Immature natural killer cell (primary cell): ENCODE measurements around the gene RSPH10B2. TPM values are rescaled to one million over a fixed set of nuclear protein-coding genes. Genes with fewer than 3 reads are reported as not detected.
"Not testable (repeated sequence)": the region's sequence is repeated elsewhere in the genome, so short reads cannot be mapped to it uniquely, and the experiment has no call there.

Experiments
- DNase-seq, 3 donors: peaks; one replicate each; pipeline ENCODE4 v3.0.0; 2022; ENCODE audit warnings: mixed read lengths in 1 of 3
- H3K27ac Mint-ChIP-seq, 6 donors: one replicate each; pipeline ENCODE4 v1.8.0; 2020; ENCODE audit warnings: mixed read lengths in 6 of 6, mild to moderate bottlenecking in 5 of 6, inconsistent platforms in 4 of 6, moderate library complexity in 3 of 6
- H3K27me3 Mint-ChIP-seq, 3 donors: one replicate each; pipeline ENCODE4 v1.8.0; 2020 to 2021; ENCODE audit warnings: low read depth in 3 of 3, mild to moderate bottlenecking in 3 of 3, mixed read lengths in 3 of 3, moderate library complexity in 3 of 3, inconsistent platforms in 1 of 3
- H3K36me3 Mint-ChIP-seq, 3 donors: one replicate each; pipeline ENCODE4 v1.8.0; 2020; ENCODE audit warnings: mixed read lengths in 3 of 3, inconsistent platforms in 2 of 3, mild to moderate bottlenecking in 2 of 3
- H3K4me1 Mint-ChIP-seq, 2 donors: one replicate each; pipeline ENCODE4 v1.8.0; 2020; ENCODE audit warnings: inconsistent platforms in 2 of 2, mild to moderate bottlenecking in 2 of 2, mixed read lengths in 2 of 2, moderate library complexity in 1 of 2
- H3K4me3 Mint-ChIP-seq, 5 donors: one replicate each; pipeline ENCODE4 v1.8.0; 2020; ENCODE audit warnings: mild to moderate bottlenecking in 5 of 5, mixed read lengths in 5 of 5, inconsistent platforms in 3 of 5, moderate library complexity in 3 of 5
- H3K9me3 Mint-ChIP-seq, 6 donors: one replicate each; pipeline ENCODE4 v1.8.0; 2020; ENCODE audit warnings: mild to moderate bottlenecking in 6 of 6, mixed read lengths in 6 of 6, inconsistent platforms in 4 of 6, moderate library complexity in 3 of 6
- polyA plus RNA-seq, 3 donors: library from polyadenylated mRNA; unstranded; fragments of 300-500 nt; fragmentation: Illumina TruSeq; gene quantifications; one replicate each; pipeline ENCODE4 v1.2.3, GENCODE V29; 2021

Gene RSPH10B2
- polyA plus RNA-seq, 3 donors from 2014 or later: not detected

DNA sequence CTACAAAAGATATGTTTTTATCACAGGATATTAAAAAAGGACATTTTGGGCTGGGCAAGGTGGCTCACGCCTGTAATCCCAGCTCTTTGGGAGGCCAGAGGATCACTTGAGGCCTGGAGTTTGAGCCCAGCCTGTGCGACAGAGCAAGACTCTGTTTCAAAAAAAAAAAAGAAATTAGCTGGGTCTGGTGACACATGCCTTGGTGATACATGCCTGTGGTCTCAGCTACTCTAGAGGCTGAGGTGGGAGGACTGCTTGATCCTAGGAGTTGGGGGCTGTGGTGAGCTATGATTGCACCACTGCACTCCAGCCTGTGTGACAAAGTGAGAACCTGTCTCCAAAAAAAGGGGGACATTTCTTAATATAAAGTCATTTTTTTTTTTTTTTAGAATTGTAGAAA lies 46.4 kb downstream of the RSPH10B2 start:
- not testable (repeated sequence) for H3K9me3 Mint-ChIP-seq, H3K4me1 Mint-ChIP-seq, DNase-seq, H3K27me3 Mint-ChIP-seq, H3K4me3 Mint-ChIP-seq, H3K27ac Mint-ChIP-seq, H3K36me3 Mint-ChIP-seq

DNA sequence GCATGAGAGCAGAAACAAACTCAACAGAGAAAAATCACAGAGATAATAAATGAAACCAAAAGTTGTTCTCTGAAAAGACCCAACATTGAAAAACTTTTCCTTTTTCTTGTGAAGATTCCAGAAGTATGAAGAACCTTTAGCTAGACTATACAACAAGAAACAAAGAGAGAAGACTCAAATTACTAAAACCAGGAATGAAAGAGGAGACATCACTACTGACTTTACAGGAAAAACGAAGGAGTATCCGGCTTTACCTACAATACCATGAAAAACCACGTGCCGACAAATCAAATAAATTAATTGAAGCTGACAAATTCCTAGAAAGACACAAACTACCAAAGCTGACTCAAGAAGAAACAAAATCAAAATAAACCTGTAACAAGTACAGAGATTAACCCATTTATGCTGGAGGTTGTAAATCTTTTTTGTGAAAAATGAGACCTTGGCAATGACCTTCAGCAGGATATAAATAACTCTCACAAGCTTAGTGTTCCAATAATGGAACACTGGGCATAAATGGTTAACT lies 53.6 kb downstream of the RSPH10B2 start:
- not testable (repeated sequence) for H3K27me3 Mint-ChIP-seq, H3K4me3 Mint-ChIP-seq, H3K4me1 Mint-ChIP-seq, DNase-seq, H3K27ac Mint-ChIP-seq, H3K9me3 Mint-ChIP-seq, H3K36me3 Mint-ChIP-seq

DNA sequence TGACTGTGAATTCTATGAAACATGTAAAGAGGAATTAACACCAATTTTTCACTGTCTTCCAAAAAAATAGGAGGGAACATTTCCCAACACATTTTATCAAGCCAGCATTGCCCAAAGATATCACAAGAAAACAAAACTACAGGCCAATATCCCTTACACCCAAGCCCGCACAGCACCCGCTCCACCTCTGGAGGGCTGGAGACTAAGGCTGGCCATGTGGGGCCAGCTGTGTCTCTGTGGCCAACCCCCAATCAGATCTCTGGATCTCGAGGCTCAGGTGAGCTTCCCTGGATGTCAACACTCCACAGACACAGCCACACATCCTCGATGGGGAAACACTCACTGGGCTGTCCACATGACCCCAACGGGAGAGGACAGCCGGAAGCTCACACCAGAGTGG lies 54.1 kb downstream of the RSPH10B2 start:
- not testable (repeated sequence) for DNase-seq, H3K36me3 Mint-ChIP-seq, H3K9me3 Mint-ChIP-seq, H3K4me1 Mint-ChIP-seq, H3K27ac Mint-ChIP-seq, H3K4me3 Mint-ChIP-seq, H3K27me3 Mint-ChIP-seq

DNA sequence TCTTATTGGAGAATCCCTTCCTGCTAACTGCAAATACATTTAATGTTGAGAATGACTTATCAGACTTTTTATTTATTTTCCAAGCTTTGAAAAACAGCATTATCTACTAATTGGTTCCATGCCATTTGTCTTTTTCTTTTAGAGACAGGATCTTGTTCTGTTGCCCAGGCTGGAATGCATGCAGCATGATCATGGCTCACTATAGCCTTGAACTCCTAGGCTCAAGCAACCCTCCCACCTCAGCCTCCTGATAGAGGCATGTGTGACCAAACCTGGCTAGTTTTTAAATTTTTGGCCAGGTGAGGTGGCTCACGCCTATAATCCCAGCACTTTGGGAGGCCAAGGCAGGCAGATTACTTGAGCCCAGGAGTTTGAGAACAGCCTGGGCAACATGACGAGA lies 59.1 kb downstream of the RSPH10B2 start:
- H3K4me3 Mint-ChIP-seq, DNase-seq, H3K27ac Mint-ChIP-seq, H3K4me1 Mint-ChIP-seq, H3K9me3 Mint-ChIP-seq, H3K27me3 Mint-ChIP-seq: not testable (repeated sequence)
- peaks cover 10 to 13% (median 10%) of the 10 kb centered on the region in 3 donors for H3K36me3 Mint-ChIP-seq

DNA sequence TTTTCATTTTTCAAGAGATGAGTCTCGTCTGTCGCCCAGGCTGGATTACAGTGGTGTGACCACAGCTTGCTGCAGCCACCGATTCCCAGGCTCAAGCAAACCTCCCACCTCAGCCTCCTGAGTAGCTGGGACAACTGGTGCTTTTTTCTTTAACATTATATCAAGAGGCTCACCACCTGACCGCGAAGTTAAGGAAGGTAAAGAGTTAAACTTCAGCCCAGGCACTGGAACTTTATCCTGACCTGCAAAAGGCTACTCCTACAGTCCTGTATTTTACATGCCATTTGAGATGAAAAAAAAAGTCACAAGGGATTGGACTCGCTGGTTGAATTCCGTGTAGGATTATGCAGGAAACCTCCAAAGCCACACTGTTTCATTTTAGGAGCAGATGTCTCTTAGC lies 61.6 kb downstream of the RSPH10B2 start:
- not testable (repeated sequence) for H3K27me3 Mint-ChIP-seq, DNase-seq, H3K9me3 Mint-ChIP-seq, H3K27ac Mint-ChIP-seq, H3K4me1 Mint-ChIP-seq, H3K4me3 Mint-ChIP-seq
- H3K36me3 Mint-ChIP-seq: peaks cover 10 to 18% (median 14%) of the 10 kb centered on the region in 3 donors

DNA sequence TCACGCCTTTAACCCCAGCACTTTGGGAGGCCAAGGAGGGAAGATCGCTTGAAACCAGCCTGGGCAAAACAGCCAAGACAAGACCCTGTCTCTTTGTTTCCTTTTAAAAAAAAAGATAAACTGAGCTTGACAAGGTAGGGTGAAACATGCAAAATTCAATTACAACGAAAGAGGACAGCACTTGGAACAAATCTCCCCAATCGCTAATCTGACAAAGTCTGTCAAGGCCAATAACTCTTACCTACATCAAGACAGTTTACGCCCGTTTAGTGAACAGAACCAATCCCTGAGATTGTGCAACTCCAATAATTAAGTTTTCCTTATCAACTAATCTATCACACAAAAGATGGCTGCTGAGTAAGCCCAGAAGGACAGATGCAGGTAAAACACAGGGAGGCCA lies 67.7 kb downstream of the RSPH10B2 start:
- H3K27me3 Mint-ChIP-seq, DNase-seq, H3K9me3 Mint-ChIP-seq, H3K4me3 Mint-ChIP-seq, H3K27ac Mint-ChIP-seq: not testable (repeated sequence)
- Mint-ChIP-seq H3K36me3 (peaks cover 8 to 24% (median 11%) of the 10 kb centered on the region in 3 donors), H3K4me1 (peaks cover 12 to 21% of the 10 kb centered on the region in 2 donors)

DNA sequence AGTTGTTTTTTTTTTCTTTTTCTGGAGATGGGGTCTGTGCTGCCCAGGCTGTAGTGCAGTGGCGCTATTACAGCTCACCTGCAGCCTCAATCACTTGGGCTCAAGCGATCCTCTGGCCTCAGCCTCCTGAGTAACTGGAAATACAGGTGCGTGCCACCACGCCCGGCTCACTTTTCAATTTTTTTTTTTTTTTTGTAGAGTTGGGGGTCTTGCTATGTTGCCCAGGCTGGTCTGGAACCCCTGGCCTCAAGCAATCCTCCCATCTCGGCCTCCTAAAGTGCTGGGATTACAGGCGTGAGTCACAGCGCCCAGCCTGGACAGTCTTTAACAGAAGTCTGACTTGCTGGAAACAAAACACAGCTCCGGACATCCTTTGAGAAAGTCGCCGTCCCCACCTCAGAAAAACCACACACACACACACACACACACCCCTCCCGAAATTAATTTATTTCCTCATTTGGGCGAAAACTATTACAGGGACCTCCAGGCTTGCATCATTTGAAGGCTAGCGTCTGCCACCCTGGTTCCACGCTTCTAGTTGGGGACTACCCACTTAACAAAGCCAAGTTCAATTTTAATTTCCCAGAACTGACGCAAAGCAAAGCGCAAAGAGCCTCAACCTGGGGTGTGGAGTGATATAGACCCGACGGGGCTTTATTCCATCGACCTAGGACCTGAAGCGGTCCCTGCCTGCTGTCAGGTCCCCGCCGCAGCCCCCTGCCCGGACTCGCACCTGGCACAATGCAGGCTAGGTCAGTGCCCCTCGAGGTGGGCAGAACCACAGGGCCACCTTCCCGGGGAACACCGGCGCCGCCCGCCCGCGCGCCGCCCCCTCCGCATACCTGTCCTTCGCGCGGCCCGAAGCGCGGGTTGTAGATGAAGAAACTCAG lies 71.6 kb downstream of the RSPH10B2 start:
- Mint-ChIP-seq H3K4me1 (peaks cover 12 to 21% of the 10 kb centered on the region in 2 donors), H3K27me3 (peaks cover 0 to 12% (median 10%) of the 10 kb centered on the region in 3 donors), H3K4me3 (peak overlapping the region; percentile 51 to 87 (median 83)), H3K27ac (peak overlapping the region in 5 of 6 donors; percentile 84 to 91 (median 87)), H3K36me3 (peaks cover 4 to 16% (median 5%) of the 10 kb centered on the region in 3 donors)
- peak in 2 of 3 donors; percentile 45 to 46 for DNase-seq
- not testable (repeated sequence) for H3K9me3 Mint-ChIP-seq

DNA sequence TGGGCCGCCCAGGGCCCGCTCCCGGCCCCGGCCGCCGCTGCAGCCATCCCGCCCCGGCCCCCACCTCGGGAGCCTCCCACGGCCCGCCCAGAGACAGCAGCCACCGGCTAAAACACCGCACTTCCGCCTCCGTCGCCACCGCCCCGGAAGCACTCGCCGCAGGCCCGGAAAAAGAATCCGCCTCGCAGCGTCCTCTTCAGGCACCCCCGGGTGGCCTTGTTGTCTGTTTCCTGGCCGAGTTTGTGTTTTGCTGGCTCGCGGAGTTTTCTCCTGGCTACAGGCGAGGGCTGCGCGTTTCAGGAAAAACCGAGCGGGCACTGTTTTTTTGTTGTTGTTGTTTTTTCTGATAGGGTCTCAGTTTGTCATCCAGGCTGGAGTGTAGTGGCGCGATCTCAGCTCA lies 72.2 kb downstream of the RSPH10B2 start, which contains the start of gene CCZ1B:
CCZ1B (minus strand) TSS at position 125 of the 400 bp plus-strand sequence; CDS start at position 47, 78 bp downstream.
- peaks cover 0 to 12% (median 10%) of the 10 kb centered on the region in 3 donors for H3K27me3 Mint-ChIP-seq
- H3K9me3 Mint-ChIP-seq: not testable (repeated sequence)
- peak; percentile 87 to 89 (median 88) for DNase-seq
- peak within 1 kb of the TSS; percentile 89 to 98 (median 94) for H3K4me3 Mint-ChIP-seq
- peaks cover 3 to 13% (median 3%) of the 10 kb centered on the region in 3 donors for H3K36me3 Mint-ChIP-seq
- peak within 1 kb of the TSS; percentile 86 to 98 (median 92) for H3K27ac Mint-ChIP-seq
- H3K4me1 Mint-ChIP-seq: peaks cover 12 to 20% of the 10 kb centered on the region in 2 donors

DNA sequence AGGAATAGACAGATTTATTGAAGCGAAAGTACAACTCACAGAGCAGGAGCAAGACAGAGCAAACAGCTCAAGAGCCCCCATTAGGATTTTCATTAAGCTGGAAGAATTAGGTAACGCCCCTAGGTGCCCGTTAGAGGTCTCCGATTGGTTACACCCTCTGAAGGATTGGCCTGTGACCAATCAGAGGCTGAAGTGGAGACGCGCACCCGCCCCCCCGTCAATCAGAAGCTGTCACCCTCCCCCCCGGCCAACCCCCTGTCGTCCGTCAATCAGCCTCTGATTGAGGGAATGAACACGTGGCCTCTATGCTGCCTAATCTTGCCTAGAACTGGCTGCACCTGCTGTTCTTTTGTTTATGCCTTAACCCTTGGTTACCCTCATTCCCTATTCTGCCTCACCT lies 73.3 kb downstream of the RSPH10B2 start:
- Mint-ChIP-seq H3K27me3 (peaks cover 0 to 12% (median 10%) of the 10 kb centered on the region in 3 donors), H3K4me3 (peak overlapping the region; percentile 37 to 71 (median 67)), H3K4me1 (peaks cover 12 to 16% of the 10 kb centered on the region in 2 donors), H3K27ac (peak overlapping the region in 3 of 6 donors; percentile 40 to 68 (median 67))
- not testable (repeated sequence) for DNase-seq, H3K36me3 Mint-ChIP-seq, H3K9me3 Mint-ChIP-seq

DNA sequence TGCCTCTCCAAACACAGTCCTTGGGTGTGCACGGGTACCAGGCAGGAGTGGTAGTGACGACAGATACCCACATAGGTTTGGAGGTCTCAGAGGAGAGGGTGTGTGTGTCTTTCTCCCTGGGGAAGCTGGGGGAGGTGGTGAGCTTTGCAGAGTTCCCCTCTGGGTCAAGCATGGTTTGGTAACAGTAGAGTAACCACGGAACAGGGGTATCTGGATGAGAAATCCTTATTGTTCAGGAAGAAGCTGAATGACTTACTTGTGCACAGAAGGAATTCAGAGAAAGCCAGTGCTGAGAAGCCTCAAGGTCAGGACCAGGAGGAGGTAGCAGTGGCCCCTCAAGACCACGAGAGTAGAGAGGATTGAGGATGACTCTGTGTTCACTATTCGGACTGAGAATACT lies 75.7 kb downstream of the RSPH10B2 start:
- H3K36me3 Mint-ChIP-seq, H3K9me3 Mint-ChIP-seq, H3K4me3 Mint-ChIP-seq, DNase-seq, H3K27ac Mint-ChIP-seq: not testable (repeated sequence)
- peaks cover 9 to 11% of the 10 kb centered on the region in 2 donors for H3K4me1 Mint-ChIP-seq
- H3K27me3 Mint-ChIP-seq: peaks cover 3 to 12% (median 10%) of the 10 kb centered on the region in 3 donors

DNA sequence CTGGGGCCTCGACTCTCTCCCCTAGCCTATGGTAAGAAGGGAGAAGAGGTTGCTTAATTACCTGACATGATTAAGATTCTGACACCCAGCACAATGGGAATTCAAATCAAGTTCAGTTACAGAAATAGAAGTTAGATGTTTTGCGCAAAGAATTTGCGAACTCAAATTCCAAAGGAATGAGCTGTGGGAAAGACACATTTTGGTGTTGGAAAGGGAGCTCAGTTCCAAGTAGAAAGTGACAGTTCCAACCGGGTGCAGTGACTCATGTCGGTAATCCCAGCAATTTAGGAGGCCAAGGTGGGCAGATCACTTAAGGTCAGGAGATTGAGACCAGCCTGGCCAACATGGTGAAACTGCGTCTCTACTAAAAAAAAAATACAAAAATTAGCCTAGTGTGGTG lies 76.1 kb downstream of the RSPH10B2 start:
- not testable (repeated sequence) for H3K9me3 Mint-ChIP-seq, H3K27ac Mint-ChIP-seq, DNase-seq, H3K4me3 Mint-ChIP-seq, H3K36me3 Mint-ChIP-seq, H3K4me1 Mint-ChIP-seq
- peaks cover 3 to 12% (median 10%) of the 10 kb centered on the region in 3 donors for H3K27me3 Mint-ChIP-seq

DNA sequence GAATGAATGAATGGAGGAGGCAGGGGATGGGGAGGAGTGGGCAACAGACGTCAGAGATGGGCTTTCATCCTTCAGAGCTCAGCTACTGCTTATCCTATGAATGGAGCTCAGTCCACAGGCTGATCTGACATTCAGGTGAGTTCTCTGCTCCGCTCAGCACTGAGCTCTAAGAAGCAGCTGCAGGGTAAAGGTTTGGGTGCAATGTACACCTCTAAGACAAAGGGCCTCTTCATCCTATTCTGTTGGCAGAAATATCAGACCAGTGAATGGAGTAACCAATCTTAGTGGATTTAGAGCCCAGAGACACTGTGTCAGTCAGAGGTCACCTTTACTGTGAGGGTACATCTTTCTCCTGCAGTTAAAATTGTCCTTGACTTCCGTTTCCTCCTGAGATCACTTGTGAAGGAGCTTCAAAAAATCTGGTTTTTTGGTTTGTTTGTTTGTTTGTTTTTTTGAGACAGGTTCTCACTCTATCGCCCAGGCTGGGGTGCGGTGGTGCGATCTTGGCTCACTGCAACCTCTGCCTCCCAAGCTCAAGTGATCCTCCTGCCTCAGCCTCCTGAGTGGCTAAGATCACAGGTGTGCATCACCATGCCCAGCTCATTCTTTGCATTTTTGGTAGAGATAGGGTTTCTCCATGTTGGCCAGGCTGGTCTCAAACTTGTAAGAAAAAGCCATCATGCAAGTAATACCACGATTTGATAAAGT lies 77.3 kb downstream of the RSPH10B2 start:
- no peak for DNase-seq
- H3K4me3 Mint-ChIP-seq: no peak overlapping the region
- H3K36me3 Mint-ChIP-seq: no peaks in the 10 kb centered on the region
- peaks cover 3 to 16% (median 9%) of the 10 kb centered on the region in 3 donors for H3K27me3 Mint-ChIP-seq
- peaks cover 0 to 2% of the 10 kb centered on the region in 2 donors for H3K4me1 Mint-ChIP-seq
- peaks cover 0 to 1% (median 0%) of the 10 kb centered on the region in 6 donors for H3K9me3 Mint-ChIP-seq
- H3K27ac Mint-ChIP-seq: no peak overlapping the region

DNA sequence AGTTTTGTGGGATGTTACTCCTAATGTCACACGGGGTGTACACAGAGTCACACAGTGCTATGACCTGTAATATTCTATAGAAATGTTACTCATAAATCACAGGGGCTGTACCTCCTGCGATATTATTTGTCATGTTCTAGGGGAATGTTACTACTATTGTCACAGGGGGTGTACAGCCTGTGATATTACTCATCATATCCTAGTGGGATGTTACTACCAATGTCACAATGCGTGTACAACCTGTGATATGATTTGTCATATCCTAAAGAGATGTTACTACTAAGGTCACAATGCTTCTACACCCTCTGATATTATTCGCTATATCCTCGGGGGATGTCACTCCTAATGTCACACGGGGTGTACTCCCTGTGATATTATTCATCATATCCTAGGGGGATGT lies 79.7 kb downstream of the RSPH10B2 start:
- Mint-ChIP-seq H3K27me3 (peaks cover 4 to 11% (median 7%) of the 10 kb centered on the region in 3 donors), H3K4me3 (no peak overlapping the region), H3K4me1 (no peaks in the 10 kb centered on the region), H3K9me3 (no peaks in the 10 kb centered on the region), H3K27ac (no peak overlapping the region), H3K36me3 (no peaks in the 10 kb centered on the region)
- no peak for DNase-seq

DNA sequence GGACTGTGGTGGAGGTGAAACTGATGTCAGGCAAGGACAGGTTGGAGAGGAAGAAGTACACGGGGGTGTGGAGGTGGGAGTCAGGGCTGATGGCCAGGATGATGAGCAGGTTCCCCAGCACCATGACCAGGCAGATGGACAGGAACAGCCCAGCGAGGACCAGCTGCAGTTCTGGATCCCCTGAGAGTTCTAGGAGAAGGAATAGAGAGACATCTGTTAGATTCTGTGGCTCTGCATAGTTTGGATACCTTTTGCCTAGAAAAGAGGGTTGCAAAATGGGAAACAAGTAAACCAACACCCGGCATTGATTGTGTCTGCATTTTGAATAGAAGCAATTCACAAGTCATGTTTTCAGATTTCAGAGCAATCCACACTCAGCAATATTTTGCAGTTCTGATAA lies 81.6 kb downstream of the RSPH10B2 start:
- not testable (repeated sequence) for H3K4me1 Mint-ChIP-seq, H3K4me3 Mint-ChIP-seq, H3K36me3 Mint-ChIP-seq, DNase-seq, H3K9me3 Mint-ChIP-seq, H3K27ac Mint-ChIP-seq
- H3K27me3 Mint-ChIP-seq: peaks cover 3 to 11% (median 7%) of the 10 kb centered on the region in 3 donors
